Activated T-cell treated with anti-CD3 and anti-CD28 coated beads for 1 hour (primary cell): ENCODE results near the gene CPA2.
A peak's percentile ranks its signal among the peaks of the same experiment; 100 is the strongest.
"Not testable (repeated sequence)": the region's sequence is repeated elsewhere in the genome, so short reads cannot be mapped to it uniquely, and the experiment has no call there.

ENCODE experiments used
- DNase-seq: peaks from one replicate; pipeline ENCODE4 v3.0.0-alpha.2; 2020; ENCODE audit warnings: low read depth

Gene CPA2

DNA sequence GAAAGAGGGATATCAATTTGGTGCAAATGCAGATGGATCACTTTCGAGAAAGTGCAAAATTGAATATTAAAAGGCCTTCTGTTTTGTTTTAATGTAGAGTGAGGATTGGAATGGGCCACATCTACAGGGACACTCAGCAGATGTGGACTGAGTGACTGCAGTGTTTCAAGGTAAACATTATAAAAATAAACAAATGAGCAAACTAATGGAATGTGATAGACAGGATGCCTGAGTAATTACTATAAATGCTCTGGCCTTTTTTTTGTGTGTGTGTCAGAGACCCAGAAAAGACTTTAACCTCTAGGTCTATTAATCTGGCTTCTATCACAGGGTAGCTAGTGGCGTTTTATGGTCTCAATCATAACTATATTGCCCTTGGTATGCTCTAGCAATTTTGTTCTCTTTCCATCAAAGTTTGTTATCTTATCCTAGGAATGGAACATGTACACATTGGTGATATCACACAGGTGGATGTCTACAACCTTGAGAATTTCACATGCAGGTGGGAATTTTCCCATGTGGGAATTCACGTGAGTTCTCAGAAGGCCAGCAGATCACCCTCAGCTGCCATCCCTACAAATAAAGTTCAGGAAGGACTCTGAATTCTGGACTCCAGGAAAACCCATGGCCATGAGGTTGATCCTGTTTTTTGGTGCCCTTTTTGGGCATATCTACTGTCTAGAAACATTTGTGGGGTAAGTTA is at the start of gene CPA2:
Gene CPA2, plus strand, starts transcription at position 606 of the 703 bp plus-strand sequence. Its CDS starts 19 bp downstream, at position 625.
- DNase-seq = no peak

DNA sequence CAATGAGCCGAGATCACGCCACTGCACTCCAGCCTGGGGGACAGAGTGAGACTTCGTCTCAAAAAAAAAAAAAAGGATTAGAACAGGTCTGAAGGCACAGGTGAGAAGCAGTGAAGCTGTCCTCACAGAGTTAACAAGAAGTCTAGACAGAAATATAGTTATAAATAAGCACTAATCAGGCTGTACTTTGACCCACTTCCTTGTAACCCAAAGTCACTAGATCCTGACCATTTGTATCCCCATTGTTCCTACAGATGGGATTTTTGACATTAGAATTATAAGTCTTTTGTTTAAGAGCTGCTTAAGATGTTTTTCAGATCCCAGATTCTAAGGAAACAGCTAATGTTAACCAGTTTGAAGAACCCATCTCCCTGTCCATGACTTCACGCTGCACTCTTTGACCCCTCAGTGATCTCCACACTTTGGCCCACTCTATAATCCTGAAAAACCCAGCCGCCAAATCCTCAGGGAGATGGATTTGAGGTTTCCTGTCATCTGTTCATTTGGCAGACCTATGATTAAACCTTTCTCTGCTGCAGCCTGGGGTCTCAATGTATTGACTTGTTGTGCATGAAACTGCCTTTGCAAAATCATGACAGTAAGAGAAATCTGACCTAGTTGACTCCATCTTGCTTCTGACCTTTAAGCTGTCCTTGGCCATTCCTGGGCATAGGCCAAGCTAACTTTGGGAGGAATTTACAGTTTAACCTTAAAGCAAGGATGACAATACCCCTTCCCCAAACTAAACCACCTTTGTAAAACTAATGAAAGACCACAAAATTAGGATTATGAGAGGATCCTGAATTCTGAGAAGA is 47.6 kb upstream of the CPA2 start:
- DNase-seq = no peak

DNA sequence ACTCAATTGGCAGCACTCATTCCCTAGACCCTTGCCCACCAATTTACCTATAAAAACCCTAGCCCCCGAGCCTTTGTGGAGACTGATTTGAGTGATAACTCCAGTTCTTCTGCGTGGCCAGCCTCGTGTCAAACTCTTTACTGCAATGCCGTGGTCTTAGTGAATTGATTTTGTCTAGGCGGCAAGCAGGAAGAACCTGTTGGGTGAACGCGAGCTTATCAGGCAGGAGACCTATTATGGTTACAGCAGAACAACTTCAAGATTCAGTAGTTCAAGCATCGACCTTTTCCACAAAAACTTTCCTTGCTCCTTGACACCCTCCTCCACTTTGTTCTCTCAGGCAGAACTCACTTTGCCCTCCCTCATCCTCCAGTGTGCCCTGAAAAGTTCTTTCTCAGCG is 46.8 kb upstream of the CPA2 start:
- DNase-seq = no peak

DNA sequence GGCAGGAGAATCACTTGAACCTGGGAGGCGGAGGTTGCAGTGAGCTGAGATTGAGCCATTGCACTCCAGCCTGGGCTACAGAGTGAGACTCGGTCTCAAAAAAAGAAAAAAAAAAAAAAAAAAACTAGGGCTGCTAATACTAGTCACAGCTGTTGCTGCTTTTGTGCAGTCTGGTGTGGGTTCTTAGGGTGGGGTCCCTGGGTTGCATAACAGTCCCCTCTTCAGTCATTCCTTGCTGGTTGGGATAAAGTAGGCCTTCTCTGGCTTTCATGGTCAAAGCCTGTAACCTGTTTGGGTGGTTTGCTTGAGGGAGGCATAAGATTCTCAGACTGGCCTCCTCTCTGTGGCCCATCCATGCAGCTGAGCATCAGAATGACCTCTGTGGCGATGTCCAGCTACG is 44.9 kb upstream of the CPA2 start:
- DNase-seq = no peak

DNA sequence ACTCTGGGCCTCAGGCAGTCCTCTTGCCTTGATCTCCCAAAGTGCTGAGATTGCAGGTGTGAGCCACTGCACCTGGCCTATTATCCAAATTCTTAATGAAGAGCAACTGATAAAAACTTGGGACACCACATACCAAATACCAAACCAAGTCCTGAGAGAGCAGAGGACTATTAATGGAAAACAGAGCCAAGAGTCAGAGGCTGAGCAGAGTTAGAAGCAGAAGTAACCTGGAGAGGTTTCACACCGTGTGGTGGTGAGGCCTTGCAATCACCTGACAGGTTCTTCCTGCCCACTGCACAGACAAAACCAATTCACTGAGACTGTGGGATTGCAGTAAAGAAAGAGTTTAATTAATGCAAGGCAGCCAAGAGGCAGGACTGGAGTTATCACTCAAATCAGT is 43.0 kb upstream of the CPA2 start:
- no peak for DNase-seq

DNA sequence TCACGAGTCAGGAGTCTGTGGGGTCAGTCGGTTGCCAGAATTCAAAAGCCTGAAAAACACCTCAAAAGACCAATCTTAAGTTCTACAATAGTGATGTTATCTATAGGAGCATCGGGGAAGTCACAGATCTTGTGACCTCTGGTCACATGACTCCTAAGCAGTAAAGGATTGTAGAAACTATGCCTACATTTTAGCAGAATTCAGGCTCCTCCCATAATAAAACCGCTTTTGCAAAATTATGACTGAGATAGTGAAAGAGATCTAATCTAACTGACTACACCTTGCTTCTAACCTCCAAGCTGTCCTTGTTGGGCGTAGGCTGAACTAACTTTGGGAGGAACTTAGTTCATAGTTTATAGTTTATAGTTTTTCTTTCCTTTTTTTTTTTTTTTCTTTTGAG is 42.5 kb upstream of the CPA2 start:
- DNase-seq = no peak

DNA sequence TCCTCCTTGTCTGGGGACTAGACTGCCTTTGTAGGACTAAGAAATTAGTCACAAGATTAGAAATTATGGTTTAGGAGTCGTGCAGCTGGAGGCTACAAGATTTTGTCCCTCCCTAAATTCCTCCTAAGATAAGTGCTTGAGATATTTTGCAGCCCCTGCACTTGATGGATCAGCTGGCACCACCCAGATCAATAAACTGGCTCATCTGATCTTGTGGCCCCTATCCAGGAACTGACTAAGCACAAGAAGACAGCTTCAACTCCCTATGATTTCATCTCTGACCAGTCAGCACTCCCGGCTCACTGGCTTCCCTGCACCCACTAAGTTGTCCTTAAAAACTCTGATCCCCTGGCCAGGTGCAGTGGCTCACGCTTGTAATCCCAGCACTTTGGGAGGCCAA is 41.7 kb upstream of the CPA2 start:
- not testable (repeated sequence) for DNase-seq

DNA sequence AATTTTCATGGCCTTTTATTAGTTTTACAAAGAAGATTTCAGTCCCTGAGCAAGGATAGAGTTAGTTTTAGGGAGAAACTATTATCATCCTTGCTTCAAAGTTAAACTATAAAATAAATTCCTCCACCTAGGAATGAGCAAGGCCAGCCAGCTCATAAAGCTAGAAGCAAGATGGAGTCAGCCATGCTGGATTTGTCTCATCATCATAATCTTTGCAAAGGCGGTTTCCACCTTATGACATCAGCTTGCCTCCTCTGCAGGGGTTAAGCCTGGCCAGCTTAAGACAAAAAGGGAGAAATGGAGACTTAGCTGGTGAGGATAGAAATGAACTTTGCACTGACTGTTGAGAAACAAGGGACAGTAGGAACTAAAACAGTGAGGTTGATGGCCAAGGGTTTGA is 40.3 kb upstream of the CPA2 start:
- no peak for DNase-seq

DNA sequence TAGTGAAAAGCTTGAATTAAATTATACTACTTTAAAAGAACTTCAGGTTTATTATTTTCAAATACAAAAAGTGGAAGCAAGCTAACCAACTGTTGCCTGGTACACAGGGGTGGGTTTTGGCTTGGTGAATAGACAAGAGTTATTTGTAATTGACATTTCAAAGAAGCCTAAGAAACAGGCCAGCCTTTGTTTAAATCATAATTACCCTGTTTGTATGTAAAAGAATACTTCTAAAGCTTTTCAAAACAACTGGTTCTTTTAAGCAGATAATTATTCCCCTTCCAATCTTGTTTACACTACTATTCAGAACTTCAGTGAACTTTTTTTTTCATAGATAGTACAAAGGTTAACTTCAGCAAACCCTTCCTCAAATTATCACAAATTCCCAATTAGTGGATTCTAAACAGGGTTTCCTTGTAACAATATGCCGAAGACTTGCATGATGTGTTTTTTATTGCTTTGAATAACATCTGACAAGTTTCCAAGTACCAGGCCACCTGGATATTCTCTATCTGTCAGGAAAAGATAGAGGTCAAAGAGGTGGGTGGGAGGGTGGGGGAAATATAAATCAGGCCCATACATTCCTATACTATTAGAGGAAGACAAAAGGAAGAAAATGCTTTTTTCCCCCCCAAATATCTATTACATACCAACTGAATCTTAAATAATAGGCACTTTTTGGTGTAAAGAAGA is 38.6 kb upstream of the CPA2 start:
- no peak for DNase-seq

DNA sequence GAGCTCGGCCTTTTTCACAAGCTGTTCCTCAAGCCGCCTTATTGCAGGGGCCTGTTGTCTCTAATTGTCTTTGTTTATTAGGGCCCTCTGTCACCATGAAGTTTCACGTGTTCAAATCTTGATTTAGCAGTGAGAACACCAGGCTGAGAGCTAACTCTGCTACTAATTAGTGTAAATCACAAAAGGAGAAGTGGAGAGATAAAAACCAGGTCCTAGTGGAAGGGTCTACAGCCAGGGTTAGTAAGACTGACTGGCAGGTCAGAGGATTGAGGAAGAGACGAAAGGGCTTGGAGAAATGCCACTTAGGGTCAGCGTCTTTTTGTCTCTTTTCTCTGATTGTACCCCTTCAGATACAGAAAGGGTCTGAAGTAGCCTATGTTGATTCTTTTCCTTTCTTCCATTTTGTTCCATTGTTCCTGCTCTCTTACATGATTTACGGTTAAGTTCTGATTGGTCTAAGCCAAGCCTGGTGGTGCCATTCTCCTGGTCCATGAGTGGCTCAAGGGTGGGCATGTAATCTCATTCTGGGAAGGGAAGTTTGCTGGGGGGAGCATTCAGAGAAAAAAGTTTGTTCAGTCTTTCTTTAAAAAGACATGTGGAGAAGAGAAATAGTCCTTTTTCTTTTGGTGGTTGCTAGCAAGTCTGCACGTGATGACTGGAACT is 37.7 kb upstream of the CPA2 start:
- no peak for DNase-seq

DNA sequence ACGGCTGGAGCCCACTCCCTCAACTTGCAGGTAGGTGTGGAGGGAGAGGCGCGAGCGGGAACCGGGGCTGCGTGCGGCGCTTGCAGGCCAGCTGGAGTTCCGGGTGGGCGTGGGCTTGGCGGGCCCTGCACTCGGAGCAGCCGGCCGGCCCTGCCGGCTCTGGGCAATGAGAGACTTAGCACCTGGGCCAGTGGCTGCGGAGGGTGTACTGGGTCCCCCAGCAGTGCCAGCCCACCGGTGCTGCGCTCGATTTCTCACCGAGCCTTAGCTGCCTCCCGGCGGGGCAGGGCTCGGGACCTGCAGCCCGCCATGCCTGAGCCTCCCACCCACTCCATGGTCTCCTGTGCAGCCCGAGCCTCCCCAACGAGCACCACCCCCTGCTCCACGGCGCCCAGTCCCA is 36.7 kb upstream of the CPA2 start:
- not testable (repeated sequence) for DNase-seq

DNA sequence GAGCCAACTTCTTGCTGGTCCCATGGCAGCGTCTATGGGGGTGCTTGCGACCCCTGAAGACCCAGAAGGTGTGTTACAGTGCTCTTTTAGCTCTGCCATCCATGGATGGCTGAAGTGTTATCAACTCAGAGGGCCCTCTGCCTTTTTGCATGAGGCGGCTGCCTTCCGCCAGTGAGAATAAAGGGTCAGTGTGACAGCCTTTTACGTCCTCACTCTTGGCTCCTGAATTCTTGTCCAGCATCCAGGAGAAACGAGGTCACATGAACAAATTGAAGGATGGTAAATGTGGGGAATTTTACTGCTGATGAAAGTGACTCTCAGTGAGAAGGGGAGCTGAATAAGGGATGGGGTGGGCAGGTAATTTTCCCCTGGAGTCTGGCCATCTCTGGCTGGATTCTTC is 34.9 kb upstream of the CPA2 start:
- DNase-seq = no peak

DNA sequence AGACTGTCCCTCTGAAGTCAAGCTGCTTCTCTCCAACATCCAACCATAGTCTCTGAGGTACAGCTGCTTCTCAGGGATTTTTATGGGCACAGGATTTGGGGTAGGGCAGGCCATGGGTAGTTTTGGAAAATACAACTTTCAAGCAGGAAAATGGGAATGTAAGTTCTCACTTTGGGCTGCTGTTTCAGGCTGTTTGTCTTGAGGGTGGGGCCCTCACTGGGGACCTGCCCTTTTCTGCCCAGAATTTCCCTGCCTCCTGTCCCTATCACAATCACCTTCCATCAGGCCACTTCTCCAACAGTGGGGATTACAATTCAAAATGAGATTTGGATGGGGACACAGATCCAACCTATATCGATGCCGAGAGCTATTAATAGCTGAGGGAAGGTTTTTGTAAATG is 34.5 kb upstream of the CPA2 start:
- DNase-seq = no peak

DNA sequence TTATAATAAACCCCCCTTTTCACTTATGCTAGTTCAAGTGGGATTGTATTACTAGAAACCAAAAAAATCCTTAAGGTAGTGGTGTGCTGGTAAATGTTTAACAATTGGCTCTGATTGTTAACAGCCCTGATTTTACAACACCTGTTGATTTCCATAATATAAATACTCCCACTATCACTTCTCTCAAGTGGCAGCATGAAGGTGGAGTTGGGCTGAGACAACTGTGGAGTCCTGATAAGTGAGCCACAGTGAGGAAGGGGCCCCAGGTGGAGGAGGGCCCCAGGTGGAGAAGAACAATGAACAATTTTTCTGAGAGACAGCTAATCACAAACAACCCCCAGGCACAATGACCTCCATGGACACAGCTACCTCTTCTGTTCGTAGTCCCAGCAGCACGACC is 32.6 kb upstream of the CPA2 start:
- DNase-seq = no peak

DNA sequence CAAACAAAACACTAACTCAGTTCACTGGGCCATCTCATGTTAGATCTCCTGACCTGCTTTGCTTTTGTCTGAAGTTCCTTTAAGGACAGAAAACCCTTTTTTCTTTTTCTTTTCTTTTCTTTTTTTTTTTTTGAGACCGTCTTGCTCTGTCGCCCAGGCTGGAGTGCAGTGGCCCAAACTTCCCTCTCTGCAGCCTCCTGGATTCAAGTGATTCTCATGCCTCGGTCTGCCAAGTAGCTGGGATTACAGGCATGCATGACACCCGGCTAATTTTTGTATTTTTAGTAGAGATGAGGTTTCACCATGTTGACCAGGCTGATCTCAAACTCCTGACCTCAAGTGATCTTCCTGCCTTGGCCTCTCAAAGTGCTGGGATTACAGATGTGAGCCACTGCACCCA is 30.3 kb upstream of the CPA2 start:
- DNase-seq = not testable (repeated sequence)

DNA sequence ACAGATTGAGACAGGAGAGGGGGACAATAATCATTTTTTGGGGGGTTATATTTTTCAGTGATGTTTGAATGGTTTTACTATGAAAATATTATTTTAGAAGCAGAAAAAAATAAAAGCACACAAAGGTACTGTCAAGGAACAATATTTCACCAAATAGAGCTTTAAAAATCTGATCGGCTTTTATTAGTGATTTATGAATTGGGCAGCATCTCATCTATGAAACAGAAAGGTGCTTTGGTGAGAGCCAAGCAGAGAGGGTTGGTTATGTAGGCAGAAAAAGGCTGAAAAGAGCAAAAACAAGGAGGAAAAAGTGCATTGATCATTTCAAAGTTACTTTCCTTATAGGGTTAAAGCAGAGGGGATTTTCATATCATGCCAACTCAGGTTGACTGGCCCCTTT is 26.4 kb upstream of the CPA2 start:
- DNase-seq = no peak

DNA sequence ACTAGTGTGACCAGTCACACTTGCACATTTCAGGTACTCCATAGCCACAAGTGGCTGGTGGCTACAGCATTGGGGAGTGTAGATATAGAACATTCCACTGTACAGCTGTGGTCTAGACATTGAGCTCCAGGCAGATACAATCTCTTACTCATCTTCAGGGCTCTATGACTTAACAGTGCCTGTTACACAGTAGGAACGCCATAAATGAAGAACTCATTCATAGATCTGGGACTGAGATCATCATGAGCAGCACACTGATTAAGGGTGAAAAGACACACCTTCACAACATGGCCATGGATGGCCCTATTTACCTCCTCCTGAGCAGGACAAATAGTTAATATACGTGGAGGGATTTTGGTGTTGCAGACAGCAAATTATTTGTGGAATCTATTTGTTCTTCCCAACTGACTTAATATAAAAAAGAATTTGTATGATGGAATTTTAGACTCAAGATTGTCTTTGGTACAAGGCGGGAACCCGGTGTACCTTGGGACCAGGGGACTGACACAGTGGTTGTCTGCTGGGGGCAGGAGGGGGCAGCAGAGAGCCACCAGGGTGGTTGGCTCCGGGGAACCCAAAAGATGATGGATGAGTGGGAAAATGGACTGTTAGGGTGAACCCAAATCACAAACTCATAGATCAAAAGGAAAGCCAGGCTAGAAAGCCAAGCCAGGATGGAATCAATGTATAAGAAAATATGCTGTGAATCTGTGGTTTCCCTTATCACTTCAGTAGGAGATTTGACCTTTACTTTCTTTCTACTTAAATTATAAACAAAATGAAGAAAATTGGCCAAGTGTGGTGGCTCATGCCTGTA is 24.3 kb upstream of the CPA2 start:
- DNase-seq = peak; percentile 48

DNA sequence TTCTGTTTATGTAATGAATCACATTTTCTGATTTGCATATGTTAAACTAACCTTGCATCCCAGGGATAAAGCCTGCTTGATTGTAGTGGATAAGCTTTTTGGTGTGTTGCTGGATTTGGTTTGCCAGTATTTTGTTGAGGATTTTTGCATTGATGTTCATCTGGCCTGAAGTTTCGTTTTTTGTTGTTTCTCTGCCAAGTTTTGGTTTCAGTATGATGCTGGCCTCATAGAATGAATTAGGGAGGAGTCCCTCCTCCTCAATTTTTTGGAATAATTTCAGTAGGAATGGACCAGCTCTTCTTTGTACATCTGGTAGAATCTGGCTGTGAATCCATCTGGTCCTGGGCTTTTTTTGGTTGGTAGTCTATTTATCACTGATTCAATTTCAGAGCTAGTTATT is 23.2 kb upstream of the CPA2 start:
- not testable (repeated sequence) for DNase-seq

DNA sequence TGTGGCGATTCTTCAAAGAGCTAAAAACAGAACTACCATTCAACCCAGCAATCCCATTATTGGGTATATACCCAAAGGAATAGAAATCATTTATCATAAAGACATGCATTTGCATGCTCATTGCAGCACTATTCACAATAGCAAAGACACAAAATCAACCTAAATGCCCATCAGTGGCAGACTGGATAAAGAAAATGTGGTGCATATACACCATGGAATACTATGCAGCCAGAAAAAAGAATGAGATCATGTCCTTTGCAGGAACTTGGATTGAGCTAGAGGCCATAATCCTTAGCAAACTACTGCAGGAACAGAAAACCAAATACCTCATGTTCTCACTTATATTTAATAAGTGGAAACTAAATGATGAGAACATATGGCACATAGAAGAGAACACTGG is 20.2 kb upstream of the CPA2 start:
- not testable (repeated sequence) for DNase-seq

DNA sequence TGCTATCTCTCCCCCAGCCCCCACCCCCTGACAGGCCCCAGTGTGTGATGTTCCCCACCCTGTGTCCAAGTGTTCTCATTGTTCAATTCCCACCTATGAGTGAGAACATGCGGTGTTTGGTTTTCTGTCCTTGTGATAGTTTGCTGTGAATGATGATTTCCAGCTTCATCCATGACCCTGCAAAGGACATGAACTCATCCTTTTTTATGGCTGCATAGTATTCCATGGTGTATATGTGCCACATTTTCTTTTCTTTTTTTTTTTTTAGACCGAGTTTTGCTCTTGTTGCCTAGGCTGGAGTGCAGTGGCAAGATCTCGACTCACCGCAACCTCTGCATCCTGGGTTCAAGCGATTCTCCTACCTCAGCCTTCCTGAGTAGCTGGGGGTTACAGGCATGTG is 17.8 kb upstream of the CPA2 start:
- not testable (repeated sequence) for DNase-seq

DNA sequence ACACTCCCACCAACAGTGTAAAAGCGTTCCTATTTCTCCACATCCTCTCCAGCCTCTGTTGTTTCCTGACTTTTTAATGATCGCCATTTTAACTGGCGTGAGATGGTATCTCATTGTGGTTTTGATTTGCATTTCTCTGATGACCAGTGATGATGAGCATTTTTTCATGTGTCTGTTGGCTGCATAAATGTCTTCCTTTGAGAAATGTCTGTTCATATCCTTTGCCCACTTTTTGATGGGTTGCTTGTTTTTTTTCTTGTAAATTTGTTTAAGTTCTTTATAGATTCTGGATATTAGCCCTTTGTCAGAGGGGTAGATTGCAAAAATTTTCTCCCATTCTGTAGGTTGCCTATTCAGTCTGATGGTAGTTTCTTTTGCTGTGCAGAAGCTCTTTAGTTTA is 17.0 kb upstream of the CPA2 start:
- DNase-seq = not testable (repeated sequence)

DNA sequence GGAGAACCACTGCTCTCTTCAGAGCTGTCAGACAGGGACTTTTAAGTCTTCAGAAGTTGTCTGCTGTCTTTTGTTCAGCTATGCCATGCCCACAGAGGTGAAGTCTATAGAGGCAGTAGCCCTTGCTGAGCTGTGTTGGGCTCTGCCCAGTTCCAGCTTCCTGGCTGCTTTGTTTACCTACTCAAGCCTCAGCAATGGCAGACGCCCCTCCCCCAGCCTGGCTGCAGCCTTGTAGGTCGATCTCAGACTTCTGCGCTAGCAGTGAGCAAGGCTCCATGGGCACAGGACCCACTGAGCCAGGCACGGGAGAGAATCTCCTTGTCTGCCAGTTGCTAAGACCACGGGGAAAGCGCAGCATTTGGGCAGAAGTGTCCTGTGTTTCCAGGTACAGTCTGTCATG is 12.1 kb upstream of the CPA2 start:
- no peak for DNase-seq
